Gastroesophageal sphincter (tissue), 3 donors: ENCODE measurements around the gene FHIT.

ENCODE experiments used
- POLR2AphosphoS5 ChIP-seq: sonication (generic); formaldehyde crosslinking; IDR thresholded peaks from one replicate; pipeline ENCODE4 v1.6.1; 2017; ENCODE audit warnings: antibody characterized with exemption
- TF ChIP-seq, protein P1 (sequence below), 4 experiments: fragments of 200-600 bp in 2 of 4; fragments of 450-650 bp in 2 of 4; sonication (generic) in 1 of 4; IDR thresholded peaks; one replicate each; pipeline ENCODE4 v1.5.1; 2017 to 2019; ENCODE audit warnings: antibody characterized with exemption in 4 of 4, mild to moderate bottlenecking in 2 of 4, moderate library complexity in 2 of 4

GRCh38 chr3:60185161-60185560 lies 1066.1 kb downstream of the FHIT start:
- TF ChIP-seq, protein P1, sequence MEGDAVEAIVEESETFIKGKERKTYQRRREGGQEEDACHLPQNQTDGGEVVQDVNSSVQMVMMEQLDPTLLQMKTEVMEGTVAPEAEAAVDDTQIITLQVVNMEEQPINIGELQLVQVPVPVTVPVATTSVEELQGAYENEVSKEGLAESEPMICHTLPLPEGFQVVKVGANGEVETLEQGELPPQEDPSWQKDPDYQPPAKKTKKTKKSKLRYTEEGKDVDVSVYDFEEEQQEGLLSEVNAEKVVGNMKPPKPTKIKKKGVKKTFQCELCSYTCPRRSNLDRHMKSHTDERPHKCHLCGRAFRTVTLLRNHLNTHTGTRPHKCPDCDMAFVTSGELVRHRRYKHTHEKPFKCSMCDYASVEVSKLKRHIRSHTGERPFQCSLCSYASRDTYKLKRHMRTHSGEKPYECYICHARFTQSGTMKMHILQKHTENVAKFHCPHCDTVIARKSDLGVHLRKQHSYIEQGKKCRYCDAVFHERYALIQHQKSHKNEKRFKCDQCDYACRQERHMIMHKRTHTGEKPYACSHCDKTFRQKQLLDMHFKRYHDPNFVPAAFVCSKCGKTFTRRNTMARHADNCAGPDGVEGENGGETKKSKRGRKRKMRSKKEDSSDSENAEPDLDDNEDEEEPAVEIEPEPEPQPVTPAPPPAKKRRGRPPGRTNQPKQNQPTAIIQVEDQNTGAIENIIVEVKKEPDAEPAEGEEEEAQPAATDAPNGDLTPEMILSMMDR (IDR thresholded peaks at IDR 0.05), result no peak
- no peak for TF ChIP-seq POLR2AphosphoS5
